ENCODE measurements around the gene ZNF763.
A peak's percentile ranks its signal among the peaks of the same experiment; 100 is the strongest.
"Not testable (repeated sequence)": the region's sequence is repeated elsewhere in the genome, so short reads cannot be mapped to it uniquely, and the experiment has no call there.

The ZNF763 gene

GRCh38 chr19:11964858-11965645 lies at the start of gene ZNF763:
Gene ZNF763 (plus strand): TSS chr19:11965040. CDS start chr19:11965209, 169 bp downstream.
- DNase-seq (ENCODE audit: low read depth in 2 of 2) = peak; percentile 84

DNA sequence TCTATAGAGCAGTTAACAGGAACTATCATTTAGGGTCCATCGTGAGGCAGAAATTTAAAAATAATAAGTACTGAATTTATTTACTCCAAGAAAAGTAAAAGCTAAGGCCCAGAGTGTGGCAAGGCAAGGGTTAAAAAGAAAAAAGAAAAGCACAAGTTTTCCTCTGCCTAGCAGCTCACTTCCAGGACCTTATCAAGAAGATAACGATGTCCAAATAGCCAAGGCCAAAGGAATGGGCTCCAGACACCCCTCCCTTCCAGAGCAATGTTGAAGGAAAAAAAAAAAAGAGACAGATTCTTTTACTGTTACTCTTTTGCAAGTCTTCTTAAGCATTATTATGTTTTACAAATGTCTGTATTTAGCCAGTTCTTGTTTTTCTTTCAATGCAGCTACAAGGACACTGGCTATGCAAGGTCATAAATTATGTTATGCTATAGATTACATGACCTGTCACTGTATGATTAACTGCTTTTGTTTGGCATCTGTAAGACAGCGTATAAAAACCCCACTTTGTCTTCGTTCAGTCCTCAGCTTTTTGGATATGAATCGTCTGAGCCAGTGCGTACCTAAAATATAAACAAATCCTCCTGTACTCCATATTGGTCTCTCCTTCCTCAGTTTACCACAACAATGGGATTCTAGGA lies 42.9 kb upstream of the ZNF763 start:
- no peak for DNase-seq (ENCODE audit: low read depth in 2 of 2)

- DNase-seq (ENCODE audit: low read depth in 2 of 2) = peak; percentile 92 to 93
These were observed 39.8 kb upstream of the ZNF763 start, which contains the start of gene ZNF700 for GRCh38 chr19:11924886-11925650. Gene ZNF700 (plus strand): TSS chr19:11925107. CDS start chr19:11925211, 104 bp downstream.

DNA sequence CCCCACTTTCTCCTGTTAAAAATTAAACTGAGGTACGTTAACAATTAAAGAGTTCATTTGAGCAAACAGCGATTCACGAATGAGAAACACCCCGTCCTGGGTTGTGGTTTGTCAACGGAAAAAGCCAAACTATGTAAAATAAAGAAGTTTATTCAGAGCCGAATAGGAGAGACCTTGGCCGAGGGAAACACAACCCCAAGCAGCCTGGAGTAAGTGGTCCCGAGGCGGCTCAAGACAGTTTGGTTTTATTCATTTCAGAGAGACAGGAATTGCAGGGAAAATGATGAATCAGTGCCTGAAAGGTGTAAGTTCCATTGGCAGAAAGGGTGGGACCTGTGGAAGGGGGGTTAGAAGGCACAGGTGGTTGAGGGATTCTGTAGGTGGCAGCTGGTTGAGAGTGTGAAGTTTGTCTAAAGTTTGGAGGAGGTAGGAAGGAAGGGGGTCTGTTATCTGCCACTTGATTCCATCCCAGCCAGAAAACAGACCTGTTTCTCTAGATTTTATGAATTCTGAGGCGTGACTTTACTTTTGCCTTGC lies 39.1 kb upstream of the ZNF763 start:
- DNase-seq (ENCODE audit: low read depth in 2 of 2) = not testable (repeated sequence)

- DNase-seq (ENCODE audit: low read depth in 2 of 2) = no peak
These were observed 37.6 kb upstream of the ZNF763 start for GRCh38 chr19:11927227-11927626.

DNA sequence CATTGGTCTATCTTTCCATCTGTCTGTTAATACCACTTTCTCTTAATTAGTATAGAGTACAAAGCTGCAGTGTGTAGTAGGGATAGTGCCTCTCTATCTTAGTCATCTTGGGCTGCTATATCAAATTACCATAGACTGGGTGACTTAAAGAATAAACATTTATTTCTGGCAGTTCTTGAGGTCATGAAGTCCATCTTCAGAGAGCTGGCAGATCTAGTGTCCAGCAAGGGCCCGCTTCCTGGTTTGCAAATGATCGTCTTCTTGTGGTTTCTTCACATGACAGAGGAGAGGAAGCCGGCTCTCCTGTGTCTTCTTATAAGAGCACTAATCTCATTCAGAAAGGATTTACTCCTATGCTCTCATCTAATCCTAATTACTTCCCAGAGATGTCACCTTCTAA lies 33.8 kb upstream of the ZNF763 start:
- no peak for DNase-seq (ENCODE audit: low read depth in 2 of 2)

GRCh38 chr19:11931513-11931912 lies 33.3 kb upstream of the ZNF763 start:
- no peak for DNase-seq (ENCODE audit: low read depth in 2 of 2)

- not testable (repeated sequence) for DNase-seq (ENCODE audit: low read depth in 2 of 2)
These were observed 29.0 kb upstream of the ZNF763 start for GRCh38 chr19:11935829-11936228.

- DNase-seq (ENCODE audit: low read depth in 2 of 2) = not testable (repeated sequence)
These were observed 26.5 kb upstream of the ZNF763 start for GRCh38 chr19:11938383-11938782.

DNA sequence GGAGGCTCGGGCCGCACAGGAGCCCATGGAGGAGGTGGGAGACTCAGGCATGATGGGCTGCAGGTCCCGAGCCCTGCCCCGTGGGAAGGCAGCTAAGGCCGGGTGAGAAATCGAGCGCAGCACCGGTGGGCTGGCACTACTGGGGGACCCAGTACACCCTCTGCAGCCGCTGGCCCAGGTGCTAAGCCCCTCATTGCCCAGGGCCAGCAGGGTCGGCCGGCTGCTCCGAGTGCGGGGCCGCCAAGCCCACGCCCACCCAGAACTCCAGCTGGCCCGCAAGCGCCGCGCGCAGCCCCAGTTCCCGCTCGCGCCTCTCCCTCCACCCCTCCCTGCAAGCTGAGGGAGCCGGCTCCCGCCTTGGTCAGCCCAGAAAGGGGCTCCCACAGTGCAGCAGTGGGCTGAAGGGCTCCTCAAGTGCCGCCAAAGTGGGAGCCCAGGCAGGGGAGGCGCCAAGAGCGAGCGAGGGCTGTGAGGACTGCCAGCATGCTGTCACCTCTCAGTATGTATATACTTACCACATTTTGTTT lies 23.4 kb upstream of the ZNF763 start:
- not testable (repeated sequence) for DNase-seq (ENCODE audit: low read depth in 2 of 2)

- DNase-seq (ENCODE audit: low read depth in 2 of 2) = no peak
These were observed 22.6 kb upstream of the ZNF763 start for GRCh38 chr19:11942008-11942842.

GRCh38 chr19:11942843-11943108 lies 22.1 kb upstream of the ZNF763 start:
- no peak for DNase-seq (ENCODE audit: low read depth in 2 of 2)

DNA sequence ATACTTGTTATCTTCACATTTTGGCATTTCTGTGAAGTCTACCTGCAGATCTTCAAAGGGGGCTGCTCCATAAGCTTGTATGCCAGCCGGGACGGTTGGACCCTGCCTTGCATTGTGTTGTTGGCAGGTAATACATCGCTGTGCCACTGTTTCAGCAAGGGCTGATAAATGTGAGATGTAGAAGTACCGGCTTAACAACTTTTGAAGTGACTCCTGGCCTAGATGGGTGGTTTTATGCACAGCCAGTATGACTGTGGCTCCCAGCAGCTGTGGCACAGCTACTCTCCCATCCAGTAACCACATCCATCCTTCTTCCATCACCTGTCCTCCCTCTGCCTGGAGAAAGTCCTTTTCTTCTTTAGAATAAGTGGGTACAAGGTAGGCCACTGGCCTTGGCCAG lies 20.2 kb upstream of the ZNF763 start:
- no peak for DNase-seq (ENCODE audit: low read depth in 2 of 2)

- no peak for DNase-seq (ENCODE audit: low read depth in 2 of 2)
These were observed 16.2 kb upstream of the ZNF763 start for GRCh38 chr19:11948646-11949045.

DNA sequence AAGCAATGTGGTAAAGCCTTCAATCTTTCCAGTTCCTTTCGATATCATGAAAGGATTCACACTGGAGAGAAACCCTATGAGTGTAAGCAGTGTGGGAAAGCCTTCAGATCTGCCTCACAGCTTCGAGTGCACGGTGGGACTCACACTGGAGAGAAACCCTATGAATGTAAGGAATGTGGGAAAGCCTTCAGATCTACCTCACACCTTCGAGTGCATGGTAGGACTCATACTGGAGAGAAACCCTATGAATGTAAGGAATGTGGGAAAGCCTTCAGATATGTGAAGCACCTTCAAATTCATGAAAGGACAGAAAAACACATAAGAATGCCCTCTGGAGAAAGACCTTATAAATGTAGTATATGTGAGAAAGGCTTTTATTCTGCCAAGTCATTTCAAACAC lies 15.6 kb upstream of the ZNF763 start:
- no peak for DNase-seq (ENCODE audit: low read depth in 2 of 2)

GRCh38 chr19:11949614-11950080 lies 15.2 kb upstream of the ZNF763 start:
- DNase-seq (ENCODE audit: low read depth in 2 of 2) = not testable (repeated sequence)

DNA sequence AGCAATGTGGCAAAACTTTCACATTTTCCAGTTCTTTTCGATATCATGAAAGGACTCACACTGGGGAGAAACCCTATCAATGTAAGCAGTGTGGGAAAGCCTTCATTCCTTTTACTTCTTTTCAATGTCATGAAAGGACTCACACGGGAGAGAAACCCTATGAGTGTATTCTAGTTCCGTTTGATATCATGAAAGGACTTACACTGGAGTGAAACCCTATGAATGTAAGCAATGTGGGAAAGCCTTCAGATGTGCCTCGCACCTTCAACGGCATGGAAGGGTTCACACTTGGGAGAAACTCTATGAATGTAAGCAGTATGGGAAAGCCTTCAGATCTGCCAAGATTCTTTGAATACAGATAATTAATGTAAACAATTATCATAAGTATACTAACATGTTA lies 14.5 kb upstream of the ZNF763 start:
- DNase-seq (ENCODE audit: low read depth in 2 of 2) = no peak

DNA sequence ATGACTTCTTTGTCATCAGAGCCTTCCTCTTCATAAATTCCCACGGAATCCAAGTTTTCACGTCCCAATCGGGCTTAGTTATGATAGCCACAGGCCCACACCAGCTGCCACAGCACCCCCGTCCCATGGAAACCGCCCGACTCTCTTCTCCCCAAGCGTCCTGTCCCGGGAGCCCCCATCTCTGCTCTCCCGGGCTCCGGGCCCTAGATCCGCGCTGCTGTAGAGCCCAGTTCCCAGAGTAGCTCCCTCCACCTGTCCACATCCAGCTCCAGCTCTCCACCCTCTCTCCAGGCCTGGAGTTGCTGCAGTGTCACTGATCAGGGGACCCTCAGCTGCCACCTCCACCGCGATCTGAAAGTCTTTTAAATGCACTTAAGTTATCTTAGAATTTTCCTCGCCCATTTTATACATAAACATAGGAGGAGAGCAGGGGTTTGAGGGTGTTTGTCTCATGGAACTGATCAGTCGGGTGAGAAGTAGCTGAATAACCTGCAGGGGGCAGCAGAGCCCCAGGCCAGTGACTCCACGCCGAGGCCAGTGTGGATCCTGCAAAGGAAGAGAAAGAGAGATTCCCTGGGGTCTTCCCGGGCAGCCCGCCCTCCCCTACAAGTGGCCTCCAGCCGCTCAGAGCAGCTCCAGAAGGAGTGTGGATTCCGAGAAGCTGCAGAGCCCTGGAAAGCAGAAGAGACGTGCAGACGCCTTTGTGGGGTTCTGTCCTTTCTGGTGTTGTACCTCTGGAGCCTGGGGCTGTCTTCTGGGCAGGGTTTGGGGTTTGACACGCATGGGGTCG lies 1.1 kb upstream of the ZNF763 start:
- DNase-seq (ENCODE audit: low read depth in 2 of 2) = peak; percentile 54 to 67

DNA sequence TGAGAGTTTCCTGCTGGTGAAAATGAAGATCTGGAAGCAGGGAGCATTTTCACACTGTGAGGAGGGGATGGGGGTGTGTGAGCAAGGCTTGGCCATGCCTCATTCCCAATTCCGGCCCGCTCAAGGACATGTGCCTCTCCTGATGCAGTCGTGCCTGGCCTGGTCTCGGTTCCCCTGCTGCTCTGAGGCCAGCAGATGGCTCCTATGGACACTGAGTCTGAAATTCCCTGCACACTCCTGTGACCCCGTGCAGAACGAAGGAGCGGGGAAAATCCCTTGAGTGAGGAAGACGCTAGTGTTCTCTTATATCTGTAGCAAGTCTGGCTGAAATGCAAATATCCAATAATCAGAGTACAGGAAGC lies 363 bp upstream of the ZNF763 start:
- DNase-seq (ENCODE audit: low read depth in 2 of 2) = peak in 1 of 2 donors; percentile 2

- DNase-seq (ENCODE audit: low read depth in 2 of 2) = no peak
These were observed 5.3 kb downstream of the ZNF763 start for GRCh38 chr19:11970174-11970573.

Measured in stimulated activated CD4-positive, alpha-beta T cell treated with anti-CD3 and anti-CD28 coated beads, Interleukin-4, amount 100 ng/mL, for 48 hours (primary cell).